Body of pancreas (tissue), 4 donors: Measurements from ENCODE around the gene KIF3B.

ENCODE experiments used
- CTCF ChIP-seq, 7 experiments: fragments of 450-650 bp in 4 of 7; fragments of 200-600 bp in 3 of 7; sonication (generic) in 3 of 7; IDR thresholded peaks; one replicate each; pipeline ENCODE4 v1.5.1; 2016 to 2019; ENCODE audit warnings: antibody characterized with exemption in 7 of 7
- POLR2A ChIP-seq, 3 donors: fragments of 450-650 bp; IDR thresholded peaks; one replicate each; pipeline ENCODE4 v1.6.1; 2016; ENCODE audit warnings: antibody characterized with exemption in 3 of 3, mild to moderate bottlenecking in 2 of 3

DNA sequence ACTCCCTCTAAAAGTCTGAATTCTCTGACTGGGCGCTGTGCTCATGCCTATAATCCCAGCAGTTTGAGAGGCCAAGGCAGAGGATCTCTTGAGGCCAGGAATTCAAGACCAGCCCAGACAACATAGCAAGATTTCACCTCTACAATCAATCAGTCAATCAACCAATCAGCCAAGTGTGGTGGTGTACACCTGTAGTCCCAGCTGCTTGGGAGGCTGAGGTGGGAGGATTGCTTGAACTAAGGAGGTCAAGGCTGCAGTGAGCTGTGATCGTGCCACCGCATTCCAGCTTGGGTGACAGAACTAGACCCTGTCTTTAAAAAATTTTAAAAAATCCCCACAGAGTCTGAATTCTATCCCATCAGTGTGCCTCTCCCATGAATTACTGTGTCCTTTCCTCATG is 37.9 kb downstream of the KIF3B start:
- TF ChIP-seq CTCF (IDR thresholded peaks at IDR 0.05) (no peak), POLR2A (IDR thresholded peaks at IDR 0.05) (no peak)
